ENCODE data around the gene PHLDA1.

The PHLDA1 gene

DNA sequence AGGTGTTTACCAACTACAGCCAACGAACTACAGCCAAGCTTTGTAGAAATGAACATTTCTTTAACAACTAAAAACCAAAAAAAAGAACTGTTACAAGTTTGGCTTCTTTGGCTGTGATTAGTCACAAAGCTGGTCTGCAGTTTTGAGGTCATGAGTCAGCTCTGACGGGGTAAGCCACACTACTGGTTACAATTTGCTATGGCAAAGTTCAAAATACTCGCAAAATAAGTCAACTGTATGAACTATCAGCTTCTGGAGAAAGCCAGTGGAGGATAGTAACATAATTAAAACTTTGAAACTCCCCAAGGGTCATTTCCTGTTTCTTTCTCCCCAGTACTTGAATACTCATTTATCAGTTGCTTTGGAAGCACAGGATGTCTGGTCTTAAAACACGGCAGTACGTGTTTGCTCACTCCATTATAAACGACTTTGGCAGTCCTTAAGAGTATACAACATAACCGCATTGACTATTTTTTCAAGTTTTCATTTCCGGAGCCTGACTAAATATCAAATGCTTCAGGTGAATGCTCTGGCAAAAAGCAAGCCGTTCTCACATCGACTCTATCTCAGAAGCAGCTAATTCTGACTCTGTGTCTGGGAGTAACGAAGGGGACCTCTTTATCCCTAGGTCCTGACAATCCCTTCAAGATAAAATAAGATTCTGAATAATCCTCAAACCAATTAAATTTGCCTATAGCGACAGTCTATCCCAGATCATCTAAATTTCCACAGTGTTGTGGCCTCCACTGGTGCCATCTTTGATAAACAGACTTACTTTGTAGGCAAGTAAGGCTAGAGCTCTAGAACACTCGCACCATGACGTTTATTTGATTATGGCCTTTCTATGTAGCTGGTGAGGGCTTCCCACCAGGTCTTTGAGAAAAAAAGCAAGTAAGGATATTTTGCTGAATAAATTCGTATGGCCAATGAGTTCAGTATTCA, 10.6 kb downstream of the PHLDA1 start:
- DNase-seq (ENCODE audit: extremely low spot score, insufficient read length, low read depth) (no peak), FAIRE-seq (no peak)

DNA sequence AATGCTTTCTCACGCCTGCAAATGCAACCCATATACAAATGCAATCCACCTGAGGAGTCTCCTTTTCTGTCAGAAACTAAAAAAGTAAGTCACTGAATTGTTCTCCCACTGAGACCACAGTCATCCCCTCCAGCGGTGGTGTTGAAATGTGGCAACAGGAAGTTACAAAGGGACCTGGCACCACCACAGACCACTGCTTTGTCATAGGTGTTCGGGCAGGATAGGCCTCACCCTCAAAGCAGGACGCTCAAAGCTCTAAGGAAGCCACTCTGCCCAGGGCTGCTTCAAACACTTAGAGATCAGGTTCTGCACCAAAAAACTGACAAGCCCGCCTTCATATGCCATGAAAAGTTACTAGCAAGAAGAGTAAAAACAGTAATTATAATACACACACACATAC, 11.3 kb downstream of the PHLDA1 start:
- DNase-seq (ENCODE audit: extremely low spot score, insufficient read length, low read depth) = no peak
- no peak for FAIRE-seq

DNA sequence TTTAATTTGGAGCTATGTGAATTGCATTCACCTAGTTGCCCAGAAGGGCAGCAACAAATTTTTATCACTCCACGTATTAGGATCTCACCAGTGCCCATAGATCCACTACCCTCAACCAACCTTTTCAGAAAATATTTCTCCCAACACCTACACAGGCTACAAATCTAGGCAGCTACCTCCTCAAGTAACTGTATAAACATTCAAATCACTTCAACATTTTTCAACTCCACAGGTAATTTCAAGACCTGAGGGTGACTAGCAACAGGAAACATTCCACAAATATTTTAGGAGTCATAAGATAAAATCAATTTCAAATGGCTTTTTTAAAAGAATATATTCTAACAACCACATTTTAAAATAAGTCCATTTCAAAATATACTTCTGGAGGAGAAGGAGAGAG, 12.9 kb downstream of the PHLDA1 start:
- DNase-seq (ENCODE audit: extremely low spot score, insufficient read length, low read depth) (no peak), FAIRE-seq (no peak)

DNA sequence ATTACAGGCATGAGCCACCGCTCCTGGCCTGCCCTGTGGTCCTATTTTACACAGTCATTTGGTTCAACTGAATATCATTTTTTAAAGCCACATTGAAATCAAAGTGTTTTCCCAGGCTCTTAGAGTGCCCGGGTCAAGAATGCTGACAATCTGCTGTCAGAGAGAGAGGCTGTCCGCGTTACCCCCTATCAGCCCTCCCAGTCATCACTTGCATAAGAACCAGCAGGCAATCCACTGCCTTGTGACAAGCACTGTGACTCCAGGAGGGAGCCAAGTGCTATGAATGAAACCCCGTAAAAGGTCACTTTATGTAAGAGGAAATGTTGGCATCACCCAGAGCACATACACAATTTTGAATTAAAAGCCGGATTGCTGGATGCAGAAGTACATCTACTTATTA, 13.5 kb downstream of the PHLDA1 start:
- FAIRE-seq (no peak), DNase-seq (ENCODE audit: extremely low spot score, insufficient read length, low read depth) (no peak)

DNA sequence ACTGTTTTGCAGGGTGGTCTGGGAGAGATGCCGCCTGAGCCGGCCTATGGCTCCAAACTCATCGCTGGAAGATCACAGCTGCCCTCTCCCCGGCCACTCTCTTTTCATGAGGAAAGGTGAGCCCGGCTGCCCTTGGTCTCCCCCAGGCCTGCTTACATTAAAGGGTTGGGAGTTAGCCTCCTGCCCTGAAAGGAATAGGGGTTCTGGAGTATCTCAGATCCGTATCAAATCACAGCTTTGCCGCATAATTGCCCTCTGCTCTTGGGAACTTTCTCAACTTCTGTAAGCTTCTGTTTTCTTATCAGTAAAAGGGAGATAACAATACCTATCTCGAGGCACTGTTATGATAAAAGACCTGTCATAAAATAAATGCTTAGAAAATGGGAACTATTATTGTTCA, 17.6 kb downstream of the PHLDA1 start:
- DNase-seq (ENCODE audit: extremely low spot score, insufficient read length, low read depth) (no peak), FAIRE-seq (no peak)

GRCh38 chr12:76013603-76014002, 18.0 kb downstream of the PHLDA1 start:
- DNase-seq (ENCODE audit: extremely low spot score, insufficient read length, low read depth) (no peak), FAIRE-seq (no peak)

DNA sequence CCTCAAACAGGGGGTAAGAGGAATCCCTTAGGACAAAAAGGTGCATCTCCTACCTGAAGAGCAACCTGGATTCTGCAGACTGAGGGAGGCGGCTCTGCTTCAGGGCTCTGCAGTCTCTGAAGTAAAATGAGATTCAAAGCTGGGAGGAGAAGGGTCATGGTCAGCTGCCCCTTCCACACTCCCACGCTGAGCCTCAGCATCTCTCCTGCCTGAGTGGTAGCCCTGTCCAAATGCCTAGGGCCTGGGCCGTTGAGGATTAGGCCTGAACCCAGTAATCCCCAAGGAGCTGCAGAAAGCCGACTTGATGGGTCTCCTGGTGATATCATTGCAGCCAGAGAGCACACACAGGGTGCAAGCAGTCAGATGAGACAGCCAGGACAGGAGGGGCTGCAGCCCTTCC, 18.9 kb downstream of the PHLDA1 start:
- FAIRE-seq (no peak), DNase-seq (ENCODE audit: extremely low spot score, insufficient read length, low read depth) (no peak)

GRCh38 chr12:76010732-76011458, 20.7 kb downstream of the PHLDA1 start:
- no peak for FAIRE-seq
- DNase-seq (ENCODE audit: extremely low spot score, insufficient read length, low read depth) = no peak

- no peak for DNase-seq (ENCODE audit: extremely low spot score, insufficient read length, low read depth)
- no peak for FAIRE-seq
Measured at GRCh38 chr12:76008428-76008827, 23.1 kb downstream of the PHLDA1 start.

DNA sequence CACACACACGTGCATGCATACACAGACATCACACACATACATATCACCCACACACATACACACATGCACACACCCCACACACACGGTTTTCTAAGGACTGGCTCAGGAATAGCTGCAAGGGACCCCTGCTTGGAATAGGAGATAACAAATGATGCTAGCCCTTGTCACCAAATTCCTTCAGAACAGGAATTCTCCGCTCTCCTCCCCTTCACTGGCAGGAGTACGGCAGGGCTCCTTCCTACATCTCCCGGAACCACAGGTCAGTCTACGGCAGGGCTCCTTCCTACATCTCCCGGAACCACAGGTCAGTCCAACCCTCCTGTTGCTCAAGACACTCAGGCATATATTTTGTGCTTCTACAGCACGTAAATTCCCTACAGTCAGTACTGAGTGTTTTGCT, 23.9 kb downstream of the PHLDA1 start:
- DNase-seq (ENCODE audit: extremely low spot score, insufficient read length, low read depth) (no peak), FAIRE-seq (no peak)

DNA sequence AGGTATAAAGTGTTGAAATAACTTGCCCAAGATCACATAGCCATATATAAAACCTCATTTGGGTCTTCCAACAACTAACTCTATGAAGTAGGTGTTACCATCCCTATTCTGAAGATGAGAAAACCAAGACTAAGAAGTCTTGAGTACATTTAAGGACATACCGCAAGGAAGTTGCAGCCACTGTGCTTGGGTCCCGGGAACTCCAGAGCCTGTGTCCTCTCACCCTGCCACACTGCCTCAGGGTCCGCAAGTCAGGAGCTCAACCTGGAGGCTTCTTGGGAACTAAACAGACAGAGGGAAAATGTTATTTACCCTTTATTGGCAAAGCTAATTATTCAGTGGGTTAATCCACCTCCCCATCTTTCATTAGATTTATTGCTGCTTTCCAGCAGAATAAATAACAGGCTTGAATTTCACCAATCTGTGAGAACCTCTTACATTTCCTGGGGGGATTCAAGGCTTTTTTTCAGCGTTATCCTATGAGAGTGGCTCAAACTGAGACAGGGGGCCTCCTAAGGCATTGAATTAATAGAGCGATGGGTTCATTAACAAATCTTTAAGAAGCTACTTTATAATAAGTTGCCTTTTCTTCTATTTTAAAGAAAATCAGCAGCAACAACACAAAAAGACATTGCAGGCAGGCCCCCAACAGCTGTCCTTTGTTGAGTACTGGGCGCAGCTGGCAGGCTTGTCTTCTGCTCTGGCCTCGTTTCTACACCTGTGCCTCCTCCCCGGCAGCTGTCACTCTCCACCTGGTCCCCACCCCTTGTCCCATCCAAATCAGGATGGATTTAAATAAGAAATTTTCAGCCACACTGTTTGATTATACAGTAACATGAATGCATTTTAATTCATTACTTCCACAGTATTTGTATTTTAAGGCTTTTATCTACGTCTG, 25.3 kb downstream of the PHLDA1 start:
- FAIRE-seq (no peak), DNase-seq (ENCODE audit: extremely low spot score, insufficient read length, low read depth) (no peak)

- no peak for FAIRE-seq
- no peak for DNase-seq (ENCODE audit: extremely low spot score, insufficient read length, low read depth)
Measured at GRCh38 chr12:76003355-76003638, 28.3 kb downstream of the PHLDA1 start.

DNA sequence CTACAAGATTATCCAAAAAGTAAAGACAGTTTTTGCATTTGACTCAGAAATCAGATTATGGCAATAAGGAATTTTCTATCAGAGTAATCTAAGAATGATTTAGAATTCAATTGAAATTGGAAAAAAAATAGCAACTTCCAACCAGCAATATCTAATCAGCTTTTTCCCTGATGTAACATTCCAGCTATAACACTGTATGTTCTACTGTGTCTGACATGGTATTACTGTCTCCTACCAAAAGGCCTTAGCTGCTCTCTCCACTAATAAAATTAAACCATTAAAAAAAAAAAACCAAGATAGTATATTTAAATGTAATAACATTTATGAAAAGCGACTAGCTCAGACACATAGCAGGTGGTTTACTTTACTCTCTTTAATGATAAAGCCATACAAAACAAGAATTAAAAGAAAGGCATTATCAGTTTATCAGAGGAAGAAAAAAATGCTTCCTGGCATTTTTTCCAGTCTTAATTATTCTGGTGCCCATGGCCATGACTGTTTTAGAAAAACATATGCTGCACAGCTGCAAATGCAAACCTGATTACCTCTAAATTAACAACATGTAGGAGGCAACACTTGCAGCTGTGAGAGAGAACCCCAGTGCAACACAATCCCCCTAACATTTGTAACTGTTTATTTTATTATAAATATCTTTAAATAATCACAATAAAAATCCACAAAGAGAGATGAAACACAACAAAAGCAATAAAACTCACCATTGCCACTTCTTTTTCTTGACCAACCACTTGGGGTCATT, 28.8 kb downstream of the PHLDA1 start:
- no peak for FAIRE-seq
- no peak for DNase-seq (ENCODE audit: extremely low spot score, insufficient read length, low read depth)

GRCh38 chr12:75998292-75999063, 33.1 kb downstream of the PHLDA1 start:
- DNase-seq (ENCODE audit: extremely low spot score, insufficient read length, low read depth) (no peak), FAIRE-seq (no peak)

GRCh38 chr12:75997658-75998057, 33.9 kb downstream of the PHLDA1 start:
- FAIRE-seq = no peak
- no peak for DNase-seq (ENCODE audit: extremely low spot score, insufficient read length, low read depth)

GRCh38 chr12:75996861-75997447, 34.6 kb downstream of the PHLDA1 start:
- FAIRE-seq (no peak), DNase-seq (ENCODE audit: extremely low spot score, insufficient read length, low read depth) (no peak)

- no peak for FAIRE-seq
Measured at GRCh38 chr12:75995691-75996090, 35.9 kb downstream of the PHLDA1 start.

DNA sequence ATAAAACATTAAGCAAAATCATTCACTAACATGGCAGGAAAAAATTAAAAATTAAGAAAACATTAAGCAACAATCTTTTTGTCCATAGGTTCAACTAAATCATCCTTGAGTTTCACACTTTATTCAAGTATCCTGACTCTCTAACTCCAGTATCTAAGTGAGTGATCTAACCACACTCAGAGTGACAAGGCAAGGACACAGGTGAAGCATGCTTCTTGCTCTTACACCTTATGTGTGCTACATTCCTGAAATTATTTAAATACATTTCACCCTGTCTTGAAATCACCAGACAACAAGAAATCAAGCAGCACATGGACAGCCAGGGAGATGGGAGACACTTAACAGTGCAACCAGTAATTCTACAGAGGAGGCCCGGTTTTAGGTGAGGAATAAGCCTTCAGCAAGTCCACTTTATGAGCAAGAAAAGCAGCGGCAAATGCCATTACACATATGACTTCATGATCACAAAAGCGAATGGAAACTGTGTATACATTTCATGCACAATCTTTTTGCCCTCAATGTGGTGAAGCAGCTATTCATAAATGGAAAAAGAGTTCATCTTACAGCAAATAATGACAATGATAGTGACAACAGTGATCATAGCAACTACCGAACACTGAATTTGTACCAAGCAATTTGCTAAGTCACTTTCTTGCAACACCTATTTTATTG, 37.4 kb downstream of the PHLDA1 start:
- DNase-seq (ENCODE audit: extremely low spot score, insufficient read length, low read depth) (no peak), FAIRE-seq (no peak)

More at GRCh38 chr12:75995691-75996090, 35.9 kb downstream of the PHLDA1 start:
- no peak for DNase-seq (ENCODE audit: extremely low spot score, insufficient read length, low read depth)

All from GM18507 (cell line).